ENCODE measurements around the gene HSF4. TPM values are rescaled to one million over a fixed set of nuclear protein-coding genes. Genes with fewer than 3 reads are reported as not detected.
A peak's percentile ranks its signal among the peaks of the same experiment; 100 is the strongest.

The HSF4 gene
- polyA plus RNA-seq, 2 of the 4 experiments (the other 2 are of a cell fraction): 8.3 to 15.3 TPM

GRCh38 chr16:67184995-67185650 is 20.6 kb downstream of the HSF4 start (continued):
- TF ChIP-seq REST (IDR thresholded peaks at IDR 0.05): peak; percentile 98

- no peaks in the 10 kb centered on the region for H3K9me3 ChIP-seq
- no peak for FAIRE-seq
- TF ChIP-seq KDM1A (IDR thresholded peaks at IDR 0.05; ENCODE audit: low read depth): no peak
- TF ChIP-seq USF2 (IDR thresholded peaks at IDR 0.05): no peak
- TF ChIP-seq HES2 (IDR thresholded peaks at IDR 0.05): no peak
- no peak for TF ChIP-seq REST (IDR thresholded peaks at IDR 0.05)
- no peak for TF ChIP-seq ZC3H11A (IDR thresholded peaks at IDR 0.05)
- TF ChIP-seq CTCF (IDR thresholded peaks at IDR 0.05): no peak
- no peak for TF ChIP-seq ELK1 (IDR thresholded peaks at IDR 0.05; ENCODE audit: low read depth, low read length)
- no peak for TF ChIP-seq ZSCAN20 (CRISPR knock-in tag; IDR thresholded peaks at IDR 0.05)
- no peak for TF ChIP-seq NR3C1 (IDR thresholded peaks at IDR 0.05)
- no peak for TF ChIP-seq EP300 (IDR thresholded peaks at IDR 0.05)
- no peak for TF ChIP-seq ZFP36 (IDR thresholded peaks at IDR 0.05; ENCODE audit: borderline replicate concordance, partially characterized antibody)
- TF ChIP-seq HEYL (CRISPR knock-in tag; IDR thresholded peaks at IDR 0.05): no peak
- TF ChIP-seq FOXS1 (CRISPR knock-in tag; IDR thresholded peaks at IDR 0.05): no peak
- TF ChIP-seq GATA3 (IDR thresholded peaks at IDR 0.05; ENCODE audit: borderline replicate concordance): no peak
- TF ChIP-seq KDM5A (IDR thresholded peaks at IDR 0.05): no peak
- no peak for TF ChIP-seq CHD4 (IDR thresholded peaks at IDR 0.05; ENCODE audit: borderline replicate concordance)
- no peak for TF ChIP-seq RARB (CRISPR knock-in tag; IDR thresholded peaks at IDR 0.05)
- no peak for TF ChIP-seq SMC3 (IDR thresholded peaks at IDR 0.05)
- TF ChIP-seq CEBPB (IDR thresholded peaks at IDR 0.05): no peak
- WGBS (ENCODE audit: missing lambda C conversion rate): 11% methylated on average over 9 of the region's 12 CpGs
- CTCF ChIA-PET: interaction anchor here (0.7 to 10.7 kb wide), 46 partner anchors 8 to 294 kb away, joined by 3 to 162 read pairs (median 5); partner anchors contain the start of genes CES3, FBXL8, NOL3 and TRADD
- H3K4me3 ChIP-seq: no peak overlapping the region
- DNase-seq (ENCODE audit: low read depth in 1 of 2, low spot score in 1 of 2): no peak
- ATAC-seq: no peak
- H3K27ac ChIP-seq: no peak overlapping the region
- peak overlapping the region; percentile 89 for H3K4me2 ChIP-seq
- peaks cover 33% of the 10 kb centered on the region for H3K4me1 ChIP-seq
- POLR2A ChIA-PET: interaction anchor here (0.5 to 1.6 kb wide), 4 partner anchors 11 to 399 kb away, joined by 3 to 4 read pairs (median 4); partner anchors contain the start of gene TMEM208
Observed at GRCh38 chr16:67185651-67186134, 21.1 kb downstream of the HSF4 start.
